HG03196 (cell line): Measurements from ENCODE around the gene GTF2H2C.
"Not testable (repeated sequence)": the region's sequence is repeated elsewhere in the genome, so short reads cannot be mapped to it uniquely, and the experiment has no call there.

Experiments used
- ATAC-seq: cut with Tn5 transposase; IDR thresholded peaks from one replicate; pipeline ENCODE4 v1.9.1; 2021; ENCODE audit not compliant: unreplicated experiment

Gene GTF2H2C

DNA sequence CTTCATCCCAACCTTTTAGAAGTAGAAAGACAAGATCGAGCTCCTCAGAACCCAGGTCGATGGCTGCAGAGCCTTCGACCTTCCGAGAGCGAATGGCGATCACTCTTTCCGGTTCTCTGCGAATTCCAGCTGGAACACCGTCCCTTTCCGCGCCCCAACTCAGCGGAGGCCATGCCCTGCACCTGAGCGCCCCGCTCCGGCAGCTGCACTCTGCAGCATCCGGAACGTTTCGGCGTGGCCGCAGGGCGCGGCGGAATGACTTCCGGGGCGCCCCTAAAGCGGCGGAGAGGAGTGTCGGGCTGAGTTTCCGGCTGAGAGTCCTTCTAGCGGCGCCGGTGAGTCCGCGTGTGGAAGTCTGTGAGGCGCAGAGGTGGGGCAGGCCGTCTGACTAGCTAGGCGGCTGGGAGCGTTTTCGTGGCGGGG lies at the start of gene GTF2H2C:
GTF2H2C (plus strand) TSS at position 284 of the 423 bp plus-strand sequence. CDS start 4,942 bp downstream, outside the sequence.
- peak; percentile 99 for ATAC-seq

DNA sequence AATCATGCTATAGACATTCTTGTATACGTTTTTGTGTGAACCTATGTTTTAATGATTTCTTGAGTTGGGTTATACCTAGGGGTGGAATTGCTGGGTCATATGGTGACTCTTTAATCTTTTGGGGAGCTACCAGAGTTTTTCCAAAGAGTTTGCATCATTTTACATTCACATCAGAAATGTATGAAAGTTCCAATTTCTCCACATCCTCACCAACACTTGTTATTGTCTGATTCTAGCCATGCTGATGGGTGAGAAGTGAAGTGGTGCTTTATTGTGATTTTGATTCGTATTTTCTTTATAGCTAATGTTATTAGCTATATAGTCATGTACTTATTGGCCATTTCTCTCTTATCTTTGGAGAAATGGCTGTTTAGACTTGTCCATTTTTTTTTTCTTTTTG lies 49.3 kb upstream of the GTF2H2C start:
- ATAC-seq, result no peak

DNA sequence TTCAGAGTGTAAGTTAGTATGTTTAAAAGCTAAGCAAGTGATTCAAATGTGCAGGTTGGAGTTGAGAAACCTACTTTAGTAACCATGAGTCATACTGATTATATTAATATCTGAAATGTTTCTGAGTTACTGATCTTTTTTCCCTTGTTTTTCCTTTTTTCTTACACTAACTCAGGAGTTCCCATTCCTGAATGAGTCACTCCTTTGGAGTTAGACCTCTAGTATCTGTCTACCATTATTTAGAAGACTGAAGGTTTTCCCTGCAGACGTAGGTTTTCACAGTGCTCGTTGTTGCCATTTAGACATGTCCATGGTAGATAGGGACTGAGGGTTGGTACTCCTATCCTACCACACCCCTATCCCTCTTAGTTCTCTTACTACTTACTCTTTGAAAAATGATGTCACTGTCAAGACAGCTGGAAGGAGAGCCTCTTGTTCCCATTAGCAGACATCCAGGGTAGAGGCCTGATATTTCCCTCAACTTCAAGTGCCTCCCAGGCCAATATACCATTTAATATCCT lies 47.2 kb upstream of the GTF2H2C start:
- ATAC-seq, result no peak

DNA sequence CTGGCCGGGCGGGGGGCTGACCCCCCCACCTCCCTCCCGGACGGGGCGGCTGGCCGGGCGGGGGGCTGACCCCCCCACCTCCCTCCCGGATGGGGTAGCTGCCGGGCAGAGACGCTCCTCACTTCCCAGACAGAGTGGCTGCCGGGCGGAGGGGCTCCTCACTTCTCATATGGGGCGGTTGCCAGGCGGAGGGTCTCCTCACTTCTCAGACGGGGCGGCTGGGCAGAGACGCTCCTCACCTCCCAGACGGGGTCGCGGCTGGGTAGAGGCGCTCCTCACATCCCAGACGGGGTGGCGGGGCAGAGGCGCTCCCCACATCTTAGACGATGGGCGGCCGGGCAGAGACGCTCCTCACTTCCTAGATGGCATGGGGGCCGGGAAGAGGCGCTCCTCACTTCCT lies 44.4 kb upstream of the GTF2H2C start:
- ATAC-seq, result not testable (repeated sequence)

DNA sequence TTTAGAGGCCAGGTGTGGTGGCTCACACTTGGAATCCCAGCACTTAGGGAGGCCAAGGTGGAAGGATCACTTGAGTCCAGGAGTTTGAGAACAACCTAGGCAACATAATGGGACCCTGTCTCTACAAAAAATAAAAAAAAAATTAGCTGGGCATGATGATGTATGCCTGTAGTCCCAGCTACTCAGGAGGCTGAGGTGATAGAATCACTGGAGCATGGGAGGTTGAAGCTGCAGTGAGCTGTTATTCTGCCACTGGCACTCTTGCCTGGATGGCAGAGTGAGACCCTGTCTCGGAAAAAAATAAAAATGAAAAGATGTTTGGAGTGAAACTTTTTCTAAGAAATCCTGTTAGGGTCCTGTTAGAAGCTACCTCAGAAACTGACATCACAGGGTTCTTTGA lies 43.2 kb upstream of the GTF2H2C start:
- ATAC-seq, result no peak

DNA sequence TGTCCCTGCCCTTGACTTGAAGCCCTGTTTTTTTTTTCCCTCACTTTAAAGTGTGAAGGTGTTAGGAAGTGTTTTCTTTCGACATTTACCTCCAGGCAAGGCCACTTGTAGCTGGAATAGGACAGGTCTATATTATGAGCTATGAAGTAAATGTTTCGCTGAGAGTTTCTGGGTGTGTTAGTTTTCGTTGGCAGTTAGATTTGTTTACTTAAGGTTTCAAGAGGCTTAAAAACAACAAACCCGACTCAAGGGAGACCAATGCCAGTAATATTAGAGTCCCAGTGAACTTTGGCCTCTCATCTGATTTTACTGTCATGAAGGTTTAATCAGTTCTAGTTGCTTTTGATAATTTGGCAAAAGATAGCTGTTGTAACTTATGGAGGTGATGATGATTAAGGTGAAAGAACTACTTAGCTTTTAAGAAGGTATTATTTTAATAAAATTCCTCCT lies 42.2 kb upstream of the GTF2H2C start:
- ATAC-seq, result no peak

DNA sequence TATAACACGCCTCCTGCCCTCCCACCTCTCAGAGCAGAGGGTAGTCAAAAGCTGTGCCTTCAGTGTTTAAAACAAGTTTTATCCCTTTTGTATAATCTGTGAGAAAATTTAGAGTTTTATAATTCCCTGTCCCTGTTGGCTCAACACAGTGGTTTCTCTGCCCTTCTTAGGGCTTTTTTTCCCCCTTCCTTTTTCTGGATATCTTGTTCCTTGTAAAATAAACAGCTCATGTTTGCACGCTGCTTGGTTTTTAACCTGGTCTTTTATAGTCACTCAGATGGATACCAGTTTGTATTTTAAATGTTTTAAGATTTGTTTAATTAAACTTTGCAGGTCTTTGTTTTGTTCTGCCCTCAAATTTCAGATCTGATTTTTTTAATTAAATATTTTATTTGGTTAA lies 40.7 kb upstream of the GTF2H2C start:
- ATAC-seq, result no peak

DNA sequence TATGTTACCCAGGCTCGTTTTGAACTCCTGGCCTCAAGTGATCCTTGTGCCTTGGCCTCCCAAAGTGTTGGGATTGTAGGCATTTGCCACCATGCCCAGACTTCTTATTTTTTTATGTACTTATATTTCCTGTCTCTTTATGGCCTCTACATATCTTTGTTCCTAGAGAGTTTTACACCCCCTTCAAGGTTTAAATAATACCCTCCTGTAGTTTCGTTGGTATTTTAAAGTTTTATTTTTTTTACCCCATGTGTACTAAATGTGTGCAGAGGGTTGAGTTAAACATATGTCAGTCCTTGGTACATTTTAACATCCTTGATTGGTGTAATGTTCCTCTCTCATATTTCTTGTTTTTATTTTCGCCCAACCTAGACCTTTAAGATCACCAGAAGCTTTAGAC lies 38.0 kb upstream of the GTF2H2C start:
- no peak for ATAC-seq

DNA sequence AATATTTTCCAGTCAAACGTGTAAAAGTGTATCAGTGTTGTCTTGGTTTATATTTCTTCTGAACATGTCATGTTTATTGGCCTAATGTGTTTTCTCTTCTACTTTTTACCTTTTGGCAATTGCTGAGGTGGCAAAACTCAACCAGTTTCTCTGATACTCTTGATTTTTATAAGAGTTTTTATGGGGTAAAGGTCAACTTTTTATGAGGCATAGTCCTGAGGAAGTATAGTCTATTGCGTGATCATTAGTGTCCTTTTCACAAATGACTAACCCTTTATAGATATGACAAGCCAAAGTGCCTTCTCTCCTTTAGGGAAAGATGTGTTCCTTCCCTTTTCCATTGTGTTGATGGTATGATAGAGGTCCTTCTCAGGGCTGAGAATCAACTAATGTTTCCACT lies 34.5 kb upstream of the GTF2H2C start:
- no peak for ATAC-seq

DNA sequence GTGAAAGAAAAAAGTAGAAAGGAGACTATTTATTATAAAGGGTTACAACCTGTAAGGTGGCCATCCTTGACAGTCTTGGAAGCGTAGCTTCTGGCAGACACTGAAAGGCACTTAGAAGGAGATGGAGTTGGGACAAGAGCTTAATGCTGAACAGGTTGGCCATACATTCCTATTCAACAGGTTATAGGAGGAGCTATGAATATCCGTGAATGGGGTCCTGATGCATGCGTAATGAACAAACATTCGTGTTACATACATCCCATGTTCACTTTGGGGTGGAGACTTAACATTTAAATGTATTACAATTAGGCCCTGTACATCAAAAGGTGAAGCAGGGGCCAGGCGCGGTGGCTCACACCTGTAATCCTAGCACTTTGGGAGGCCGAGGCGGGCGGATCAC lies 33.3 kb upstream of the GTF2H2C start:
- ATAC-seq, result no peak

DNA sequence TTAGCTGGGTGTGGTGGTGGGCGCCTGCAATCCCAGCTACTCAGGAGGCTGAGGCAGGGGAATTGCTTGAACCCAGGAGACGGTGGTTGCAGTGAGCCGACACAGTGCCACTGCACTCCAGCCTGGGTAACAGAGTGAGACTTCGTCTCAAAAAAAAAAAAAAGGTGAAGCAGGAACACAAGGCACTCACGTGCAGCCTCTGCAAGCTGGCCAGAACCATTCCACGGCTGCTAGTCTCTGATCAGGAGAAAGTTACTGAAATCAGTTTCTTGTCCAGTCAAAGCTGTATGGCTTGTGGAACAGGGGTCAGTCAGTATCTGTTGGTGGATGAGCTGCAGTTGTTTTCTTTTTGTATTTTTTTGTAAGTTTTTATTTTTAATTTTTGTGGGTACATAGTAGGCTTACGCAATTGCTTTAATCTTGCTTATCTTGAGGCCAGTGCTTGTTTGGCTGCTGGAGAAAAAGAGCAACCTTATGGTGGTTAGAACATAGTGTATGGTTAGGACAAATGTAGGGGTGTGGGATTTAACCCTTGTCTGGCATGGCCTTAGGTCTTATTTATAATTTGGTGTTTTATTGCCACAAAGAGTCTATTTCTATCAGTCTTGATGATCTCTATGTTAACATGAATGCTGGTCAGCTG lies 32.7 kb upstream of the GTF2H2C start:
- no peak for ATAC-seq

DNA sequence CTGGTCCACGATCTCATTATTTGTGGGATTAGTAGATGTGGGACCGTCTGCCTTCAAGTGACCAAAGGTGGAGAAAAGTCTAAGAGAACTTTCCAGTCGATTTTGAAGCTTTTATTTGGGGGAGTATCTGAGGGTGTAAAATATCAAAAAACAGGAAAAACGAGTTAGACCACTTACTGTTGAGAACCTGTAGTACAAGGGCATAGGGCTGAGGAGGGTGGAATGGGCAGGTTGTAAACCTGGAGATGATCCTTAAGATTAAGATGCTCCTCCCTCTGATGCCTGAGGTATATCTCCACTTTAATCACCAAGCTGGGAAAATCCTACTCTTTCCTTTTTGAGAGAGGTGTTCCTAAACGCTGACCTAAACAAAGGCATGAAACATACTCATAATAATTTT lies 32.0 kb upstream of the GTF2H2C start:
- no peak for ATAC-seq

DNA sequence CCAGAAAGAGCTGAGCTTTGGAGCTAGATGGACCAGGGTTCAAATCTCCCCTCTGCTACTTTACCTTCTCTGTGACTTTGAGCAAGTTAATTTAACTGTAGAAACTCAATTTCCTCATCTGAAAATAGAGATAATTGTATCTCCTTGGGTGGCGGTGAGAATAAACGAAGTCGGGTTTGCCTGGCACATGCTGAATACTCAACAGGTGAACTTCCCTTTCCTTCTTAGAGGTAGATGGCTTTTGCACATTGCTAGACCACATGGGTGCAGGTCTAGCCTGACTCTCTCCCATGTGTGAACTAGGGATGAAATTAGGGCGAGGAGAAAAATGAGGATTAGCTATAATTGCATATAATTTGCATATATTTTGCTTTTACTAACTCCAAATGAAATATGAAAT lies 31.4 kb upstream of the GTF2H2C start:
- no peak for ATAC-seq

DNA sequence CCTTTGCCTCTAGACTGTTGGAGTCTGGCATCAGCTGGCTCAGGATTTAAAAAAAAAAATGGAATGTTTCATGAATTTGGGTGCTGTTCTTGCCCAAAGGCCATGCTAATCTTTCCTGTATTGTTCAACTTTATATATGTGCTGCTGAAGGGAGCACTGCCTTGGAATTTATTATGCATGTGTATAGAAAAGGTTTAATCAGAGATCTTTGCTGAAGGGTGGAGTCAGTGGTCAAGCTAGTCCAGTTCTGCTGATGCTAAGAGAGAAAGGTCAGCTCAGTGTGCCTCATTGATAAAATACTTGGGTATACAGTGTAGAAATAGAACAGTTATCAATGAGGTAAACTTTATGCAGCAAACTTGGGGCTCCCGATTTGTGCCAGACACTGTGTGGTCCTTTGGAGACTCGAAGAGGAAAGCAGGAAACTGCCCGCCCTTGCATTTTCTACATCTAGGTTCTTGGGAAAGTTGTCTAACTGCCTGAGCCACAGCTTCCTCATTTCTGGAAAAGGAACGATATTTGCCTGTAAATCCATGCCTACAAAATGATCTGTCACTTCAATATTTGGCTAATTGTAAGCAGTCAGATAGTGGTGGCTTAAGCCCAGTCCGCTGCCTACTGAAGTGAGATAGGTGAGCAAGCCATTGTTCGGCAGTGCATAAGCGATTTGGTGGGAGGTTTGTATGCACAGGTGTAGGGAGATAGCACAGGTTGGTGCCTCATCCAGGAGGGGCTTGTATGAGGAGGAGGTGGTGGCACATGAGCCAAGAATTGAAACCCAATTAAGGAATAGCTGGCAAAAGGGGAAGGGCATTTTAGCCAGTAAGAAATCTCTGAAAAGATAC lies 29.2 kb upstream of the GTF2H2C start:
- no peak for ATAC-seq

DNA sequence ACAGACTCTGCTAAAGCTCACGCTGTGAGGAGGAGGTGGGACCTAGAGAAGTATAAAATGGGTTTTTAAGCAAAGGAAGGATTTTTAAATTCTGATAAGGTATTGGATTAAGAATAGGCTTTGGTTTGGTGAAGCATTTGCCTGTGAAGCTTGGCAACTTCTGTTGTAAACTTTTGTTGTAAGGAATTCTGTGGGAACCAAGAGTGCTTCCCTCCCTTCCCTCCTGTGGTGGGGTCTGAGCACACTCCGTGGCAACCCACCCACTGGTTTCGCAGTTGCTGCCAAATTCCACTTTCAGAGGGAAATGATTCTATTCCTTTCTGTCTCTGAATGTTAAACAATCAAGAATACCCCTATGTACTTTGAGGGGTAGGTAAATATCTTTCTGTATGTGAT lies 28.6 kb upstream of the GTF2H2C start:
- ATAC-seq, result no peak

DNA sequence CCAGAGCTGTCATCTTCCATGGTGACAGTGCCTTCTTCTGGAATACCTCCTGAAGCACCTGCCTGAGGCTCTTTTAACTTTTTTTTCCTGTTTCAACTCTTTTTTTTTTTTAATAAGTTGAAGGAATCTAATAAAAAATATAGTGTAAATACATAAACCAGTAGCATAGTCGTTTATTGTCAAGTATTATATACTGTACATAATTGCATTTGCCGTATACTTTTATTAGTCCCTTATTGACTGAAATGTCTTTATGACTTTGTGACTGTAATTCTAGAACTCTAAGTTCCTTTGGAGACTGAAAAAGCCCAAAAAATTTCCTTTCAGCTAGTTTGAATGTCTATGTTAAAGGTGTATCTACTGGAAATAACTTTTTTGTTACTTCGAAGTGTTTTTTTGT lies 22.1 kb upstream of the GTF2H2C start:
- ATAC-seq, result not testable (repeated sequence)

DNA sequence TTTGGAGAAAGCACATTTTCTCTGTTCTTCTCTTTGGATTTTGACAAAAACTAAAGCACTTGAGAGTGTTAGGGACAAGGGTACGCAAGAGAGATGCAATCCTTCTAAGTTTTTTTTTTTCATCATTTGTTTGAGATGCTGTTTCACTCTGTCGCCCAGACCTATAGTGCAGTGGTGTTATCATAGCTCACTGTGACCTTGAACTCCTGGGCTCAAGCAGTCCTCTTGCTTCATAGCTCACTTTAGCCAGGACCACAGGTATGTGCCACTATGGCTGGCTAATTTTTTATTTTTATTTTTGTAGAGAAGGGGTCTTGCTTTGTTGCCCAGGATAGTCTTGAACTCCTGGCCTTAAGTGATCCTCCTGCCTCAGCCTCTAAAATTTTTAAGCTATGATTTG lies 21.3 kb upstream of the GTF2H2C start:
- ATAC-seq, result not testable (repeated sequence)

DNA sequence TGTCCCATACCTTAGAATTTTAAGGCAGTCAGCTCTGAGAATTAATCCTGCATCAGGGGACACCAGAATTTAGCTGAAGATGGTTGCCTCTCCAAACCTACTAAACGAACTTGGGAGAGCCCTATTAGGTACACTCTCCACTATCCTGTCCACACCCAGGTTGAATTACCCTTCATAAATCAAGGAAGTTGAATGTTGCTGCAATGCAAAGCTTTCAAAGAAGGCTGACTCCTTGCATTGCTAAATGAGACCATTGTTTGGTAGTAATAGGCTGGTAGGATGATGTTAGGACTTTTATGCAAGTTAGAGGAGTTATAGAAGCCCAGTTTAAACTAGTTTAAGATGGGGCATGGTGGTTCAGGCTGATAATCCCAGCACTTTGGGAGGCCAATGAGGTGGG lies 18.6 kb upstream of the GTF2H2C start:
- ATAC-seq, result not testable (repeated sequence)

DNA sequence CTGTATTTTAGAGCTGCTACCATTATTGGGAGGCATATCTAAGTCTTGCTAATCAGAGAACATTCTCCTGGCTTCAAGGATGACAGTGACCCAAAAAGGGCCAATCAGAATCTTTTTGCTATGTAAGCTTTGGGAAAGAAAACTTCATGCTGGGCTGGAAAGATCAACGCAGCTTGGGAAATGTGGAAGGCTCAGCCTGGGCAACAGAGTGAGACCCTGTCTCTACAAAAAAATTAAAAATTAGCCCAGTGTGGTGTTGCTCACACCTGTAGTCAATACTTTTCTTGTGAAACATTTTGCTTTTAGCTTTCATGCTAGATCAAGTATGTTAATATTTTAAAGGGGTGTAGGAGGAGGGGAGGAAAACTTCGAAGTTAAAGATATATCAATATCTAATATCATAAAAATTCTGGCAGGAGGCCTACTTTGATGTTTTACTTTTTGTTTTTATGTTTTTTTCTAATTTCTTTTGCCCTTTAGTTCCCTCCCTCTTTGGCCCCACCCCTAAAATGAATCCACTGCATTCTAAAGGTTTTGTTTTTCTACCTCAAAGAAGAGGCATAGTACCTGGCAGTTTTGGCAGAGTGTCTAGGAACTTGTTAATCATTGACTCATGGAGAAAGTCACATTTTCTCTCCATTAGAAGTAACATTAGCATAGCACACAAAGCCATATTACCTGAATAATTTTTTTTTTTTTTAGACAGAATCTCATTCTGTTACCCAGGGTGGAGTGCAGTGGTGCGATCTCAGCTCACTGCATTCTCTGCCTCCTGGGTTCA lies 17.0 kb upstream of the GTF2H2C start:
- ATAC-seq, result not testable (repeated sequence)

DNA sequence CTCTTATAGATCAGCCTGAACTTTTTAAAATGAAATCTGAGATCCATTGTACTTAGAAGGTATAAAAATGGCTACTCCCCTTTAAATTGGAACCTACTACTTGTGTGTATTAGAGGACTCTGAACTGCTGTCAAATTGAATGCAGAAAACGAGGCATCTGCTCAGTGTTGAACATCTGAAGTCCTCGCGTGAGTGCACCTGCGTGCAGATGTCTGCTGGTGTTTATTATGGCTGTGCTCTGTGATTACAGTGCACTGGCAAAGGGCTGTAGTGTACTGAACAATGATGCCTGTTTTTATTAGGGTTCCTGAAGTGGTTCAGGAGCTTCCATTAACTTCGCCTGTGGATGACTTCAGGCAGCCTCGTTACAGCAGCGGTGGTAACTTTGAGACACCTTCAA lies 15.4 kb upstream of the GTF2H2C start:
- ATAC-seq, result not testable (repeated sequence)
